GM19025 (cell line): ENCODE data around the gene SLCO2B1.

Source experiments
- ATAC-seq: cut with Tn5 transposase; IDR thresholded peaks from one replicate; pipeline ENCODE4 v1.9.1; 2021; ENCODE audit warnings: mild to moderate bottlenecking, low read depth, moderate library complexity; ENCODE audit not compliant: unreplicated experiment

Gene SLCO2B1

GRCh38 chr11:75242722-75243600 is 92.1 kb downstream of the SLCO2B1 start:
- ATAC-seq = no peak

DNA sequence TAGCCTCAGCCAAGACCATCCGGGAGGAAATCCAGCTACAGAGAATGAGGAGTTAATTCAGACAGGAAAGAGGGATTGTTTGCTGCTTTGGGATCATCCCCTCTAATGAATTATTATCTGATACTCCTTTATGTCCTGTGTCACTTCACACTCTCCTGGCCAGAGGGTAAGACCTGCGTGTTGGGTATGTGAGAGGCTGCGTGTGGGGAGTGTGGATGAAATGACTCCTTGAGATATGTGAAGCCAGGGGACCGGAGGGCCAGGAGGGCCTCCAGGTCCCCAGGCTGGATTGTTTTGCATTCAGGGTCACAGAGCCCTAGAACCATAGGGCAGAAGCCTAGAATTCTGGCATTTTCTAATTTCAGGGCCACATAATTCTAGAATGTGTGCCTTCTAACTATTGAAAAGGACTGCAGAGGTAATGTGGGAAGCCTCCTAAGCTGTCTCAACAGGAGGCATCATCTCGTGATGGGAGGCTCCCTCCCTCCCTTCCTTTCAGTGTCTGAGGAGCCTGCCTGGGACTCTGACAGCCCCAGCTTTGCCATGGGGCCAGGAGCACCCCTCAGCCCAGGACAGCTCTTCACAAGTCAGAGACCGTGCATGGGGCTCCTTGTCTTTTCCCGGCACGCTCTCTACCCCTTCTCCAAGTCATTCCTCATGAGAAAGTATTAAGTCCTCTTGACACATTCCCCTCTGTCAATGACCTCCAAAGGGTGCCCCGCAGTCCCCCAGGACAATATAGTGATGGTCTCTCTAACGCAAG is 93.3 kb downstream of the SLCO2B1 start:
- ATAC-seq = no peak

DNA sequence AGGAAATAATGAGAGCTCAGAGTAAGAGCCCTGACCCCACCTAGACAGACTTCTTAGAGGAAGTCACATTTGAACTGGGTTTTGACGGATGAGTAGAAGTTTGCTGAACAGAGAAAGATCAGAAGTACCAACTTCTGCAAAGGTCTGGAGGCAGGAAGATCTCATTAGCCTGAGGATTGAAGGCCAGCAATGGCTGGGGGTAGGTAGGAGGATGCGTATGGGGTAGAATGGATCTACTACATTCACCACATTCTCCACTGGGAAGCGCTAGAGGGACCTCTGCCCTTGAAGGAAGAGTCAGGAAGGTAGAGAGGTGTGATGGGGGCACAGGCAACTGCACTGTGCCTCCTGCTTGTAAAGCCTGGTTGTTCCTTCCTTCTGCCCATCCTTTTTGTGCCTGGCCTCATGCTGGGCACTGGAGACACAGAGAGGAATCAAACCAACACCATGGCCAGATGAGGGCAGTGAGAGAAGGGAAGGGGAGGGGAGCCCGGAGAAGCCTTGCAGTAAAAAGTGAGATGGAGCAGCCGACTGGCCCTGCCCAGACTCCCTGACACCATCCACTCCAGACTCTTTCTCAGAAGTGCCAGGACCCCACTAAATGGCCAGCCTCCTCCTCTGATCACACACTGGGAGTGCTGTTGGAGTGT is 94.6 kb downstream of the SLCO2B1 start:
- no peak for ATAC-seq

- ATAC-seq = no peak
Measured at GRCh38 chr11:75246006-75246670, 95.2 kb downstream of the SLCO2B1 start.

GRCh38 chr11:75246671-75247350 is 95.9 kb downstream of the SLCO2B1 start:
- ATAC-seq = no peak

DNA sequence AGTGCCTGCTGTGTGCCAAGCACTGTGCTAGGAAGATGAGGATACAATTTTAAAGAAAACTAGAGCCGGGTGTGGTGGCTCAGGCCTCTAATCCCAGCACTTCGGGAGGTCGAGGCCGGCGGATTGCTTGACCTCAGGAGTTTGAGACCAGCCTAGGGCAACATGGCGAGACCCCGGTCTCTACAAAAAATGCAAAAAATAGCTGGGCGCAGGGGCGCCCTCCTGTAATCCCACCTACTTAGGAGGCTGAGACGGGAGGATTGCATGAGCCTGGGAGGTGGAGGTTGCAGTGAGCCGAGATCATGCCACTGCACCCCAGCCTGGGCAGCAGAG is 98.0 kb downstream of the SLCO2B1 start:
- ATAC-seq = no peak

DNA sequence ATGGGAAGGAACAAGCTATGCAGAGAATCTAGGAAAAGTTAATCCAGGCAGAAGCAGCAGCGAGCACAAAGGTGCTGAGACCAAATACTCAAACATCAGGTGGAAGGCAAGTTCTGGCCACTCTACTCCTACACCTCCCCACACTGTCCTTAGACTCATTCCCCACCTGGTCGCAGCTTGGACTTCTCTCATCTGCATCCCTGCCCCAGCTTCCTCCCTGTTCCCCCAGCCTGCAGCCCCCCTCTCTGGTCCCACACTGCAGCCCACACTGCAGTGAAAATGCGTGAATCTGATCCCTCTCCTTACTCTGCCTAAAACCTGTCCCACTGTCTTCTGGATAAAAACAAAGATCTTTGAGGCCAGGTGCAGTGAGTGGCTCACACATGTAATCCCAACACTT is 98.8 kb downstream of the SLCO2B1 start:
- no peak for ATAC-seq

GRCh38 chr11:75254326-75254725 is 103.4 kb downstream of the SLCO2B1 start:
- no peak for ATAC-seq
